Astrocyte of the cerebellum (primary cell): ENCODE results near the gene GRIA1.

ENCODE experiments used
- DNase-seq: peaks from one replicate; pipeline ENCODE4 v3.0.0-alpha.2; 2011; ENCODE audit warnings: low read depth
- H3K4me3 ChIP-seq: 2 replicates; pipeline ENCODE4 v1.5.1; 2011; ENCODE audit warnings: mild to moderate bottlenecking, low read depth, low read length, moderate library complexity
- in situ Hi-C: cut with HindIII; loops from 2 replicates; pipeline ENCODE4 v1.10.0; 2017; ENCODE audit warnings: low sequenced_read_pairs
- TF ChIP-seq, protein P1 (sequence below): IDR thresholded peaks from 2 replicates; pipeline ENCODE4 v1.5.1; 2012; ENCODE audit warnings: low read length, low read depth, moderate library complexity, mild to moderate bottlenecking; ENCODE audit errors: missing control alignments

The GRIA1 gene

DNA sequence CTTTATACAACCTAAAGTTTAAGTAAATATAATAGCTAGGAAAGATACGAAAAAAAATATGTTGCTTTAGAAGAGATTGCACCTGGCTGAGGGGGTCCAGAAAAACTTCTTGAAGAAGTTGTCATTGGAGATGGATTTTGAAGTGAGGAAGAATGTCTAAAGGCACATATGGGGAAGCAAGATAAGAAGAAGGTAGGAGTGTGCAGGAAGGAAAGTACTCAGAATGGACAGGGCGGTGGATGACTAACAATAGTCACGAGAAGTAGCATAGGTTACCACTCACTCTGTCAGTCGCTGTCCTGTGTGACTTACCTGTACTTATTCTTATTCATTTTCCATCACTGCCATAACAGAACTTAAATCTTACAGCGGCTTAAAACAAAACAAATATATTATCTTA lies 251.6 kb downstream of the GRIA1 start:
- in situ Hi-C loops = loop anchor here (5.0 kb wide), 1 partner anchor 75 kb away; no protein-coding TSS in a partner anchor
- H3K4me3 ChIP-seq = no peak overlapping the region
- DNase-seq = no peak
- TF ChIP-seq, protein P1, sequence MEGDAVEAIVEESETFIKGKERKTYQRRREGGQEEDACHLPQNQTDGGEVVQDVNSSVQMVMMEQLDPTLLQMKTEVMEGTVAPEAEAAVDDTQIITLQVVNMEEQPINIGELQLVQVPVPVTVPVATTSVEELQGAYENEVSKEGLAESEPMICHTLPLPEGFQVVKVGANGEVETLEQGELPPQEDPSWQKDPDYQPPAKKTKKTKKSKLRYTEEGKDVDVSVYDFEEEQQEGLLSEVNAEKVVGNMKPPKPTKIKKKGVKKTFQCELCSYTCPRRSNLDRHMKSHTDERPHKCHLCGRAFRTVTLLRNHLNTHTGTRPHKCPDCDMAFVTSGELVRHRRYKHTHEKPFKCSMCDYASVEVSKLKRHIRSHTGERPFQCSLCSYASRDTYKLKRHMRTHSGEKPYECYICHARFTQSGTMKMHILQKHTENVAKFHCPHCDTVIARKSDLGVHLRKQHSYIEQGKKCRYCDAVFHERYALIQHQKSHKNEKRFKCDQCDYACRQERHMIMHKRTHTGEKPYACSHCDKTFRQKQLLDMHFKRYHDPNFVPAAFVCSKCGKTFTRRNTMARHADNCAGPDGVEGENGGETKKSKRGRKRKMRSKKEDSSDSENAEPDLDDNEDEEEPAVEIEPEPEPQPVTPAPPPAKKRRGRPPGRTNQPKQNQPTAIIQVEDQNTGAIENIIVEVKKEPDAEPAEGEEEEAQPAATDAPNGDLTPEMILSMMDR = no peak

DNA sequence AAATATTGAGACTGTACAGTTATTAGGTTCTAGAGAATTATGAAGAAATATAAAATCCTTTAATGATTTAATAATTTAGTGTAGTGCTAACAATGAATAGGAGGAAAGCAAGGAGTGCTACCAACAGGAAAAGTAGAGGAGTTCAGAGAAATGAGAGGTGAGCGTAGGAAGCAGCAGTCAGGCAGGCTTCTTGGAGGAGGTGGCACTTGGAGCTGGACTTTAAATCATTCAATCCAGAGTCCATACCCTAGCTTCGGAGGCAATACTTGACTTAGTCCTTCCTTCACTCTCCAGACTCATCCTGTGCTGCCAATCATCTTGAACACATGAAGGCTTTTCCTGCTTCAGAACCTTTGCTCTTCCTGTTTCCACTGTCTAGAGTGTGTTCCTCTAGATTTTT lies 254.3 kb downstream of the GRIA1 start:
- in situ Hi-C loops = loop anchor here (5.0 kb wide), 1 partner anchor 73 kb away; no protein-coding TSS in a partner anchor
- no peak overlapping the region for H3K4me3 ChIP-seq
- DNase-seq = no peak
- TF ChIP-seq, protein P1 = no peak

DNA sequence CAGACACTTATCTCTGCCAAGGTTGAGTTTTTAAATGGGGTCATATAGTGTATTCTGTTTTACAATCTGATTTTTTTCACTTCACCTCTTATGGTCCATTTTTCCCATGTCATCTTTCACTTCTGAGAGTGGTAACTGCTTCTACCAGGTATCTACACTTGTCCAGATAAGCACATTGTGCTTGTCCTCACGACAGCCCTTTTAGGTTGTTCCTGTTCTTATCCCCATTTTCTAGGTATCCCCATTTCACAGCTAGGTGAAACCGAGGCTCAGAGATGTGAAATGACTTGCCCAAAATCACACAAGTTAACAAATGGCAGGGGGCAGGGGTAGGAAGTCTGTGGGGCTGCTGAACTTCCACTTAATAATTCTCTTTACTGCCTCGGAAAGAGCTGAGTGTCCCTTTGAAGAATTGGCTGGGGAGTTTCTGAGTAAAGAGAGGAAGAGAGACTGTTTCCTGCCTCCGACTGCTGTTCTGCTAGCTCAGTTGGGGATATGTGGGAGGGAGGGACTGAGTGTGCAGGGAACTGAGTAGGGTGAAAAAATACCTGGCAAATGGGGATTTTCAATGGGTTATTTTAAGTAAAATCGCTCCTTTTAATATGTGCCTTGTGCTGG lies 255.4 kb downstream of the GRIA1 start:
- TF ChIP-seq, protein P1 = no peak
- no peak for DNase-seq
- in situ Hi-C loops = no loop called here
- H3K4me3 ChIP-seq = no peak overlapping the region

DNA sequence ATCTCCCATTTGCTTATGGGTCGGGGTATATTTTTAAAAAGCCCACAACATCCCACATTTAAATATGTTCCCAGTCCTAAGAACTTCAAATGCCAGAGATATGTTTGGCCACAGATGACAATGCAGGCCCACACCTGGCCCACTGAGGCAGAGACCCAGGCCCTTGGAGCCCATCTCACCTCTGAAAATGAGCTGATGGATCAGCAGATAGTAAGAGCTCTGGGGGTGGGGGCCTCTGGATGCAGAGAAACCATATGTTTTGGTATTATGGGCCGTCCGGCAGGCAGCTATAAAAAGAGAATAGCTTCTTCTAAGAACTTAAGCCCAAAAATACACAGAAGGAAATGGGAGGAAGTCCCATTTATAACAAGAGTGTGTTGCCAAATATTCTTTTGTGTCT lies 256.0 kb downstream of the GRIA1 start:
- no peak for DNase-seq
- TF ChIP-seq, protein P1 = no peak
- no peak overlapping the region for H3K4me3 ChIP-seq
- in situ Hi-C loops = no loop called here

DNA sequence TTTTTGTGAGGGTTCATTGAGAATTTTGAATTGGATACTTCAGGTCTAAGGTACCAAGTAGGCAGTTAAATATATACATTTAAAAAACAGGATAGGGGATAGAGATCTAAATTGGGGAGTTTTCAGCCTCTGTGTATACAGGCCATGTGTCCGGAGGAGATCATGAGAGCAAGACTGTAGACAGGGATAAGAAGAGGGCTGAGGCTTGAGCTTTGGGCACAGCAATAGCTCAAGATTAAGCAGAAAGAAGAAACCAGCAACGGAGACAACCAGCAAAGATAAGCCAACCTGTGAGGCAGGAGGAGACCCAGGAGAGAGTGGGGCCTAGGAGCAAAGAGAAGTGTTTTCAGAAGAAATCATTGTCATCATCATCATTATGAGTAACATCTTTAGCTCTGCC lies 258.4 kb downstream of the GRIA1 start:
- TF ChIP-seq, protein P1 = no peak
- in situ Hi-C loops = no loop called here
- H3K4me3 ChIP-seq = no peak overlapping the region
- no peak for DNase-seq

DNA sequence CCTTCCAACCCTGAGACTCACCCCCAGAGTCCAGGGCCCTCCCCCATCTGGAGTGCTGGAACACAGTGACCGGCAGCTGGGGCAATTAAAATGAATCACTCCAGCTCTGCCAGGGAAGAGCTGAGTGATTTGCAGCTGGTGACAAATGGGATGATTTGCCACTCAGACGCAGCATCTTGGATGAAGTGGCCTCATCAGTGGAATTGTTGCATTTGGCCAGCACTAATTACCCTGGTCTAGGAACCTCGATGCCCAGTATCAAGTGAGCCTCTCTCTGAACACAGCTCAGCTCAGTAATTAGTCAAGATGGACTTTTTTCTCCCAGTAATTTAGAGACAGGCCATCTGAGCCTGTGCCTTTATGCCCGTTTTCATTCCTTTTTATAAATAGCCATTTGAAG lies 259.5 kb downstream of the GRIA1 start:
- in situ Hi-C loops = no loop called here
- TF ChIP-seq, protein P1 = no peak
- H3K4me3 ChIP-seq = no peak overlapping the region
- DNase-seq = no peak
